ENCODE data around the gene USP49.
A peak's percentile ranks its signal among the peaks of the same experiment; 100 is the strongest.

Gene USP49

DNA sequence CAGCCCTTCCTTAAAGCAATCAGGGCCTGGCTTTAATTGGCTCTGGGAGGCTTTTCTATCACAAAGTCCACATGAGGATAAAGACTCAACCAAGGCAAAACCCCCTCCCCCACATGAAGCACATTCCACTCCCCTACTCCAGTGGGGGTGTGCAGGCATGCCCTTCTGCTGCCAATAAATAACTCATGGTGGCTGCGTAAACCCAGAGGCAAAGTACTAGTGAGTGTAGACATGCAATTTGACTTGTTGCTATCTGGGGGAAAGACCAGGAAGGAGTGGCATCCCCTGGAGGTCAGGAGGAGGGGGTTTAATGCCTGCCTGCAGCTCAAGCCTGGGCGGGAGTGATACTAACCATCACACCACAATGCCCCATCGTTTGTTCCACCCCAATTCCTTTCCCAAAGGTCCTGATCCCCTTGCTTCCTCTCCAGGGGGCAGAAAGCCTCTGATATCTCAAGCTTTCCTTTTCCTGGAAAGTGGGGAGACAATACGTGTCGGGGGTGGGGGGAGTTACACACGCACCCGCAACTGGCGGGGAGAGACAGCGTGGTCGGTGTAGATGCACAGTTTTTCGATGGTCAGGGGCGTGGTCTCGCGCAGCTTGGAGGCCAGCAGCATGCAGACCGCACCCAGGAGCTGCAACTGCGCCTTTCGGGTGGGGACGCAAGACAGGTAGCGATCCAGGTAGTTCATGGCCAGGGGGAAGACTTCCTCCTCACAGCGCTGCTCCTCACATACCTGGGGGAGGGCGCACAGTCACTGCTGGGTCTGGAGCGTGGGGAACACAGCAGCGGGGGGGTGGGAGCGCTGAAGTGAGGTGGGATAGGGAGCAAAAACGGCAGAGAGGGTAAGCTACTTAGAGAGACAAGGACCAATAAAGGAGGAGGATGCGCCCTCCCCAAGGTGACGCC is 44.9 kb upstream of the USP49 start:
- TF ChIP-seq, protein P1, sequence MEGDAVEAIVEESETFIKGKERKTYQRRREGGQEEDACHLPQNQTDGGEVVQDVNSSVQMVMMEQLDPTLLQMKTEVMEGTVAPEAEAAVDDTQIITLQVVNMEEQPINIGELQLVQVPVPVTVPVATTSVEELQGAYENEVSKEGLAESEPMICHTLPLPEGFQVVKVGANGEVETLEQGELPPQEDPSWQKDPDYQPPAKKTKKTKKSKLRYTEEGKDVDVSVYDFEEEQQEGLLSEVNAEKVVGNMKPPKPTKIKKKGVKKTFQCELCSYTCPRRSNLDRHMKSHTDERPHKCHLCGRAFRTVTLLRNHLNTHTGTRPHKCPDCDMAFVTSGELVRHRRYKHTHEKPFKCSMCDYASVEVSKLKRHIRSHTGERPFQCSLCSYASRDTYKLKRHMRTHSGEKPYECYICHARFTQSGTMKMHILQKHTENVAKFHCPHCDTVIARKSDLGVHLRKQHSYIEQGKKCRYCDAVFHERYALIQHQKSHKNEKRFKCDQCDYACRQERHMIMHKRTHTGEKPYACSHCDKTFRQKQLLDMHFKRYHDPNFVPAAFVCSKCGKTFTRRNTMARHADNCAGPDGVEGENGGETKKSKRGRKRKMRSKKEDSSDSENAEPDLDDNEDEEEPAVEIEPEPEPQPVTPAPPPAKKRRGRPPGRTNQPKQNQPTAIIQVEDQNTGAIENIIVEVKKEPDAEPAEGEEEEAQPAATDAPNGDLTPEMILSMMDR (IDR thresholded peaks at IDR 0.05; ENCODE audit: low read length, missing control alignments): no peak

DNA sequence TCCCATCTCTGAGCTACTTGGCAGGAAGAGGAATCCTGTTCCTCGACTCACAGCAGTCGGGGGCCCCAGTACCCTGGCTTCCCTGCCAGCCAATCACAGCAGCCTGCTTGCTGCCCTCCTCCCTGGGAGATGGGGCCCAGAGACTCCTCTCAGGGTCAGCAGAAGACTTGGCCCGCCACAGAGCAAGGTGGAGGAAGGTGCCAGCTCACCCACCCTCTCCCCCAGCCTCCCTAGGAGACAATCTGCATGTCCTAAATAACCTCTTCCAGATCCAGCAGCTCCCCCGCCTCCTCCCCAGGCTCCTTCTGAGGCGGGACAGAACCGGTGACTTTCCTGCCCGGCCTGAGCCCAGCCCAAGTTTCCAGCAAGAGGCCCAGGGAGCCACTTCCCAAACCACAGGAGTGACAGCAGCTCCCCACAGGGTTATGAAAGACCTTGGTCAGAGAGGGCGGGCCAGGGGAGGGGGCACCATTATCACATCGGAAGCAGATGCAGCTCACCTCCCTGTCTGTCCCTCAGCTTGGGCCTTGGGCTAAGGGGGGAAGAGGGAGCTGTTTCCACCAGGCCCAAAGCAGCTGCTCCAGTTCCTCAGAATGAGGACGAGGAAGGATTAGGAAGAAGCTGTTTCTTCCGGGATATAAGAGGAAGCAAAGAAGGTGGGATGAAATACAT is 44.1 kb upstream of the USP49 start:
- DNase-seq (ENCODE audit: low read depth): peak; percentile 80
- peak overlapping the region; percentile 93 for H3K4me3 ChIP-seq (replicated peaks; ENCODE audit: low read depth, low read length)

More for the DNA sequence above, 44.9 kb upstream of the USP49 start:
- peak; percentile 76 for DNase-seq (ENCODE audit: low read depth)
- H3K4me3 ChIP-seq (replicated peaks; ENCODE audit: low read depth, low read length): peak overlapping the region; percentile 93

DNA sequence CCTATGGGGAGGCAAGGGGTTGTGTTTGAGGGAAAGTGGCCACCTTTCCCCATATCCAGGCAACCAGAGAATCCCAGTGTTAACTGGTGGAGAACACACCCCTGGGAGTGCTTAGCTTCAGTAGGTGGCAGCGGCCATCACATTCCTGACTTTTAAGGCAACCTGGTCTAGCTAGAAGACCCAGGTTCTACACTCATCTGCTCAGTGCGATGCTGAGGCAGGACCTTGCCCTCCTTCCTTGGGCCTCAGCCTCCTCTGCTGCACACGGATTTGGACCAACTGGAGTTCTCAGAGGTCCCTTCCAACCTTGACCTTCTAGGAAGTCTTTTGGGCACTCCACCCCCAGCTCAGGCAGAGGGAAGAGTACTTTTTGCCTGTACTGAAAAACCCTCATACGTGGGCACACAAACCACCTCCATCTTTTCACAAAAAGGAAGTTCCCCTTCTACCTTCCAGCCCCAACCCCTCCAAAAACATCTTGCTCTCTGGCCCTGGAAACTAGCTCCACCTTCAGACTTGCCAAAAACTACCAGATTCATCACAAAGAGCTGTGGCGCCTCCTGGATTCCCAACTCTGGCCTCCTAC is 43.5 kb upstream of the USP49 start:
- TF ChIP-seq, protein P1 (IDR thresholded peaks at IDR 0.05; ENCODE audit: low read length, missing control alignments): no peak
- H3K4me3 ChIP-seq (replicated peaks; ENCODE audit: low read depth, low read length): peak overlapping the region; percentile 93
- no peak for DNase-seq (ENCODE audit: low read depth)

More for the DNA sequence above, 44.1 kb upstream of the USP49 start:
- TF ChIP-seq, protein P1 (IDR thresholded peaks at IDR 0.05; ENCODE audit: low read length, missing control alignments): no peak

DNA sequence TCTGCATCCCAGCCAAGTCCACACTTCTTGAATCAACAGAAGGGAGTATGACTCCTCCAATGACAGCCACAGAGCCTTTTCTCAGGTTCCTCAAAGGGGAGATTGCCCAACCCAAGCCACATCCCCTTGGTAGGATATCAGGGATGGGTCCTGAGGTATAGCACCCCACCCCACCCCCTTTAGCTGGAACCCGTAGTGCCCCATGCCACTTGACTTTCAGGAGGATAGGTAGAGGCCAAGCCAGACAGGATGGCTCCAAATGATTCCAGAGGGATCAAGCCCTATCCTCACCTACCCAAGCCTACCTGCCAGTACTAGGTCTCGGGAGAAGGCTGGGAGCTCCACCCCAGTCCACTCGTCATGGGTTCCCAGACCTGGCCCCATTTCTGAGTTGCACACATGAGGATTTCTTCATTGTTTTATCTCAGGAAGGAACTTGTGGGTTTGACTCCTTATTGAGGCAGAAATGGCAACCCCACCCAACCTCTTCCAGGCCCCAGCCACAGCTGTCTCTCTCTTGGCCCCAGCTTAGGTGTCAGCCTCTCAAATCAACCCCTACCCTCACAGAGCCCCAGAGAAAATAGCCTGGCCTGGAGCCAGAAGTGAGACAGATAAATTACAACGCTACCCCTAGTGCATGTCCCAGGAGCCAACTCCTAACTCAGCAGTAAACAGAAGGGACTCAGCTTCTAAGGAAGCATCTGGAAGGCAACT is 42.8 kb upstream of the USP49 start:
- H3K4me3 ChIP-seq (replicated peaks; ENCODE audit: low read depth, low read length): peak overlapping the region; percentile 93
- TF ChIP-seq, protein P1 (IDR thresholded peaks at IDR 0.05; ENCODE audit: low read length, missing control alignments): no peak
- peak; percentile 86 for DNase-seq (ENCODE audit: low read depth)

DNA sequence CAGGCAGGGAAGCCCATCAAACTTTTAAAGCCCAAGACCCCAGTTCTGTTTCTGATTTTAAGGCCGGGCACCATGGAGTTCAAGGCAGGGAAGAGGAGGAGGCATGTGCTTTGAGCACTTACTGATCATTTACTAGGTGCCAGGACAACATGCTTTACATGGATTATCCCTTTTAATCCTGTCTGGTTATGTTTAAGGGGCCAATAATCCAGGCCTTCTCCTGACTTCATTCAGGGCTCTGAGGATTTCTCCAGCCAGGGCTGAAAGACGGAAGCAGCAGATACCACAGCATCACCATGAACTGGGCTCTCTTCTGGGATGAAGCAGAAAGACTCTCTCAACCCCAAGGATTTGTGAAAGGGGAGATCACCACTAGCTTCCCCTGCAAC is 42.3 kb upstream of the USP49 start:
- H3K4me3 ChIP-seq (replicated peaks; ENCODE audit: low read depth, low read length): no peak overlapping the region
- TF ChIP-seq, protein P1 (IDR thresholded peaks at IDR 0.05; ENCODE audit: low read length, missing control alignments): no peak

DNA sequence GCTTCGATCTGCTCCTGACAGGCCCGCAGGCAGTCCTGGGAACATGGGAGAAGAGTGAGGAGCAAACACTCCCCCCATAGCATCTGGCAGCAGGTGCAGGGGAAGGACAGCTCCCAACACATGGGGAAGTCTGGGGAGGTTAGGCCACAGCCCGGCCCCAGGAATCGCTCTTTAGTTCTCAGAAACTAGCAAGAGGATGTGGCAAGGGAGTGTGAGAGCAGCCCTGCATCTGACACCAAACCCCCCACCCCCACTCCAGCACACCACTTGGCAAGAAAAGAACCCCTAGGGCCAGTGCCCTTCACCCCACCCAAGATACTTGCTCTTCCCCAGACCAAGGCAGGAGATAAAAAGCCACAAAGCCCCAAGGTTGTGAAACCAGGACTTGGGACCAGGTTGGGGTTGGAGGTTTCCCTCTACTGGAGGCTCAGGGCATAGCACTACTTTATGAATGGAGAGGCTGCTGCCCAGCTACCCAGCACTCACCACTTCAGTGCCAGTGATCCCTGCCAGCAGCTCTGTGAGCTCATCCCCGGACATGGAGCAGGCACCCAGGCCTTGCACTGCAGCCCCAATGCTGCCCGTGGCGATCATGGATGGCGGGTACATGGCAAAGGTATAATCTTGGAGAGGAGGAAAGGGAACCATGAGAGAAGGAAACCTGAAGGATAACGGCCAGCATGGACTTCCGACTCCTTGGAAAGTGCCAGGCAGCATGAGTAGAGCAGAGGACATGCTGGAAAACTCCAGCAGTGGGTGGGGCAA is 41.1 kb upstream of the USP49 start:
- no peak overlapping the region for H3K4me3 ChIP-seq (replicated peaks; ENCODE audit: low read depth, low read length)
- DNase-seq (ENCODE audit: low read depth): peak; percentile 94
- TF ChIP-seq, protein P1 (IDR thresholded peaks at IDR 0.05; ENCODE audit: low read length, missing control alignments): peak; percentile 98

More for the DNA sequence above, 42.3 kb upstream of the USP49 start:
- no peak for DNase-seq (ENCODE audit: low read depth)
